Panc1 (cell line): ENCODE data around the gene HMOX1. TPM values are rescaled to one million over a fixed set of nuclear protein-coding genes. Genes with fewer than 3 reads are reported as not detected.

ENCODE experiments used
- ATAC-seq: fragments of 200-7000 bp; cut with Tn5 transposase; 2 replicates; pipeline ENCODE4 v1.9.1; 2020; ENCODE audit warnings: mild to moderate bottlenecking, moderate library complexity
- BruUV-seq: library from RNA; stranded (reverse); fragments of 400-500 nt; replicated peaks from 2 replicates; lab custom pipeline; 2021; lab: Mats Ljungman, UMichigan
- CTCF ChIA-PET: fragments of 300-600 bp; sonication (Branson Sonifier 250); formaldehyde crosslinking; loops from one replicate; lab custom pipeline; 2022; ENCODE audit warnings: antibody characterized with exemption; lab: Charles Lee
- POLR2A ChIA-PET: fragments of 300-600 bp; sonication (Branson Sonifier 250); formaldehyde crosslinking; loops from one replicate; lab custom pipeline; 2022; ENCODE audit warnings: antibody characterized with exemption; lab: Charles Lee
- DNase-seq: peaks from one replicate; pipeline ENCODE4 v3.0.0-alpha.2; 2010; ENCODE audit warnings: low read depth, low spot score
- H3K27ac ChIP-seq: 2 replicates; pipeline ENCODE4 v1.5.1; 2011; ENCODE audit warnings: mild to moderate bottlenecking, low read length, inconsistent platforms
- H3K27me3 ChIP-seq: fragments of 200-500 bp; sonication (Bioruptor generic); 2 replicates; pipeline ENCODE4 v1.6.0; 2014; ENCODE audit warnings: low read length, inconsistent platforms; ENCODE audit not compliant: control insufficient read depth, insufficient read depth
- H3K36me3 ChIP-seq: fragments of 200-500 bp; sonication (Bioruptor generic); 2 replicates; pipeline ENCODE4 v1.5.1; 2014; ENCODE audit warnings: inconsistent platforms, mild to moderate bottlenecking, low read length, moderate library complexity; ENCODE audit not compliant: control insufficient read depth, insufficient read depth
- H3K4me1 ChIP-seq: 2 replicates; pipeline ENCODE4 v1.5.1; 2011; ENCODE audit warnings: inconsistent platforms, mild to moderate bottlenecking, low read length, moderate library complexity; ENCODE audit not compliant: control insufficient read depth, insufficient read depth
- H3K4me3 ChIP-seq, 2 experiments: 2 replicates each; pipeline ENCODE4 v1.5.1; 2011 to 2012; ENCODE audit warnings: low read depth in 2 of 2, low read length in 2 of 2, mild to moderate bottlenecking in 2 of 2, inconsistent platforms in 1 of 2, moderate library complexity in 1 of 2
- H3K9me3 ChIP-seq: fragments of 200-500 bp; sonication (Bioruptor generic); 2 replicates; pipeline ENCODE4 v1.5.1; 2014; ENCODE audit warnings: low read depth, mild to moderate bottlenecking, inconsistent platforms, low read length, moderate library complexity; ENCODE audit not compliant: control insufficient read depth, insufficient read depth
- POLR2AphosphoS5 ChIP-seq: IDR thresholded peaks from 2 replicates; pipeline ENCODE4 v1.6.1; 2012; ENCODE audit warnings: mild to moderate bottlenecking, low read depth, low read length, moderate library complexity
- REST ChIP-seq, 2 experiments: IDR thresholded peaks; 2 replicates each; pipeline ENCODE4 v1.6.1; 2011 to 2012; ENCODE audit warnings: low read depth in 2 of 2, control low read depth in 1 of 2, low read length in 1 of 2, mild to moderate bottlenecking in 1 of 2, moderate library complexity in 1 of 2; ENCODE audit not compliant: insufficient read depth in 1 of 2
- SIN3A ChIP-seq: IDR thresholded peaks from 2 replicates; pipeline ENCODE4 v1.6.1; 2012; ENCODE audit warnings: low read depth, mild to moderate bottlenecking, low read length, moderate library complexity, borderline replicate concordance; ENCODE audit not compliant: insufficient read depth
- TCF7L2 ChIP-seq: IDR thresholded peaks from 2 replicates; pipeline ENCODE4 v1.6.1; 2011; ENCODE audit warnings: mild to moderate bottlenecking, low read depth, low read length, inconsistent platforms
- in situ Hi-C: cut with HindIII; loops from 2 replicates; pipeline ENCODE4 v1.10.0; 2016; ENCODE audit warnings: low sequenced_read_pairs, low pct_unique_long_range_greater_than_20kb
- intact Hi-C: fragments of 100-400 bp; cut with micrococcal nuclease; formaldehyde crosslinking; loops from one replicate; pipeline ENCODE4 v1.10.0; 2022; ENCODE audit not compliant: unreplicated experiment
- total RNA-seq: library from RNA; stranded (reverse); gene quantifications from one replicate; pipeline ENCODE4 v1.2.1, GENCODE V29; 2021; ENCODE audit not compliant: unreplicated experiment
- TF ChIP-seq, protein P1 (sequence below): fragments of 450-650 bp; IDR thresholded peaks from 2 replicates; pipeline ENCODE4 v1.5.1; 2017; ENCODE audit warnings: mild to moderate bottlenecking

The HMOX1 gene
- total RNA-seq, 1 experiment from 2014 or later, result 105 TPM

DNA sequence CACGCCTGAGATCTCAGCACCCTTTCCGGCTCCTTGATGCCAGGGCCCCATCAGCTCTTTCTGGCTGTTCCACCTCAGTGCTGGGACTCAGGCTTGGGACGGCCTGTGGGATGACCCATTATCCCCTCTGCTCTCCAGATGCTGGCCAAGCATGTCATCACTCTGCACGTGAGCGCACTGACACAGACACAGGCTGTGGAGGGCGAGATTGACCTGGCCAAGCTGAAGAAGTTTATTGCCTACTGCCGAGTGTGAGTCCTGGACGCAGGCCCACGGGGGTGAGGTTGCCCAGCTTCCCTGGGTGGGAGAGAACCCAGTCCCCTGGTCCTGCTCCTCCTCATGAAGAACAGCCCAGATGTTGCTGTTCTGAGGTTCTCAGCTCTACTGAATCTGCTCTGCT lies 36.7 kb downstream of the HMOX1 start:
- in situ Hi-C loops (no loop called here), intact Hi-C loops (no loop called here)
- no peak for ATAC-seq
- CTCF ChIA-PET, result no interaction called here
- TF ChIP-seq SIN3A (no peak), TCF7L2 (no peak), POLR2AphosphoS5 (no peak), REST (IDR thresholded peaks at IDR 0.05; ENCODE audit: insufficient read depth in 1 of 2, low read depth in 2 of 2, low read length in 1 of 2) (no peak)
- TF ChIP-seq, protein P1, sequence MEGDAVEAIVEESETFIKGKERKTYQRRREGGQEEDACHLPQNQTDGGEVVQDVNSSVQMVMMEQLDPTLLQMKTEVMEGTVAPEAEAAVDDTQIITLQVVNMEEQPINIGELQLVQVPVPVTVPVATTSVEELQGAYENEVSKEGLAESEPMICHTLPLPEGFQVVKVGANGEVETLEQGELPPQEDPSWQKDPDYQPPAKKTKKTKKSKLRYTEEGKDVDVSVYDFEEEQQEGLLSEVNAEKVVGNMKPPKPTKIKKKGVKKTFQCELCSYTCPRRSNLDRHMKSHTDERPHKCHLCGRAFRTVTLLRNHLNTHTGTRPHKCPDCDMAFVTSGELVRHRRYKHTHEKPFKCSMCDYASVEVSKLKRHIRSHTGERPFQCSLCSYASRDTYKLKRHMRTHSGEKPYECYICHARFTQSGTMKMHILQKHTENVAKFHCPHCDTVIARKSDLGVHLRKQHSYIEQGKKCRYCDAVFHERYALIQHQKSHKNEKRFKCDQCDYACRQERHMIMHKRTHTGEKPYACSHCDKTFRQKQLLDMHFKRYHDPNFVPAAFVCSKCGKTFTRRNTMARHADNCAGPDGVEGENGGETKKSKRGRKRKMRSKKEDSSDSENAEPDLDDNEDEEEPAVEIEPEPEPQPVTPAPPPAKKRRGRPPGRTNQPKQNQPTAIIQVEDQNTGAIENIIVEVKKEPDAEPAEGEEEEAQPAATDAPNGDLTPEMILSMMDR, result no peak
- no peaks in the 10 kb centered on the region for H3K27me3 ChIP-seq
- peaks cover 3% of the 10 kb centered on the region; the same call in 1 of the 2 replicates for H3K36me3 ChIP-seq
- no peaks in the 10 kb centered on the region for H3K9me3 ChIP-seq
- POLR2A ChIA-PET, result no interaction called here
- no peak for DNase-seq
- no TSS peak for BruUV-seq
- no peaks in the 10 kb centered on the region for H3K4me1 ChIP-seq
- no peak overlapping the region for H3K27ac ChIP-seq
- no peak overlapping the region for H3K4me3 ChIP-seq

GRCh38 chr22:35418088-35418487 lies 37.2 kb downstream of the HMOX1 start:
- Histone ChIP-seq H3K36me3 (peaks cover 3% of the 10 kb centered on the region; the same call in 1 of the 2 replicates), H3K4me1 (no peaks in the 10 kb centered on the region), H3K9me3 (no peaks in the 10 kb centered on the region), H3K27ac (no peak overlapping the region), H3K27me3 (no peaks in the 10 kb centered on the region), H3K4me3 (no peak overlapping the region)
- ChIA-PET CTCF (no interaction called here), POLR2A (no interaction called here)
- BruUV-seq, result no TSS peak
- intact Hi-C loops, result no loop called here
- in situ Hi-C loops, result no loop called here
- TF ChIP-seq SIN3A, result no peak
- TF ChIP-seq POLR2AphosphoS5, result no peak
- no peak for TF ChIP-seq TCF7L2
- no peak for TF ChIP-seq REST (IDR thresholded peaks at IDR 0.05; ENCODE audit: insufficient read depth in 1 of 2, low read depth in 2 of 2, low read length in 1 of 2)
- TF ChIP-seq, protein P1, result no peak
- no peak for DNase-seq
- ATAC-seq, result no peak
